DMS114 treated with DMSO at 0.1 percent for 48 hours (cell line): Measurements from ENCODE around the gene APBB2.
"Not testable (repeated sequence)": the region's sequence is repeated elsewhere in the genome, so short reads cannot be mapped to it uniquely, and the experiment has no call there.

Experiments
- DNase-seq: peaks from one replicate; lab custom pipeline; 2025; ENCODE audit not compliant: unreplicated experiment; lab: John Stamatoyannopoulos, UW

The APBB2 gene

GRCh38 chr4:41160012-41160789 is 54.1 kb downstream of the APBB2 start:
- no peak for DNase-seq

- no peak for DNase-seq
Observed at GRCh38 chr4:41158756-41159155, 55.6 kb downstream of the APBB2 start.

DNA sequence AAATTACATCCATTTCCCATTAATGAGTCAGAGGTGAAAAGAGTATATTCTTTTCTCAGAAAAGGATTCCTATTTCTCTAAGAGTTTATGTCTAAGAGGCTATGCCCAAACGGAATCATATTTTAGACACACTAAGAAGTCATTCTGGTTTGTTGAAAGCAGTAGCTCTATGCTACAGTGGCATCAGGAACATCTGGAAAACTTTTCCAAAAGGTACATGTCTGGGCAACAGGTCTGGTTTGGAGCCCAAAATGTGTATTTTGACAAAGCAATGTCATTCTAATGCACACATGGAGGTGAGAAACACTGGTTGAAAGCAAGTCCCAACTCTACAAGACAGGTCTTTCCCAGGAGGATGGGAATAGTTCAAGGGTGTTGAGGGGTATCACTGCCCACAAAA is 56.1 kb downstream of the APBB2 start:
- DNase-seq = no peak

GRCh38 chr4:41157009-41157408 is 57.3 kb downstream of the APBB2 start:
- DNase-seq = no peak

DNA sequence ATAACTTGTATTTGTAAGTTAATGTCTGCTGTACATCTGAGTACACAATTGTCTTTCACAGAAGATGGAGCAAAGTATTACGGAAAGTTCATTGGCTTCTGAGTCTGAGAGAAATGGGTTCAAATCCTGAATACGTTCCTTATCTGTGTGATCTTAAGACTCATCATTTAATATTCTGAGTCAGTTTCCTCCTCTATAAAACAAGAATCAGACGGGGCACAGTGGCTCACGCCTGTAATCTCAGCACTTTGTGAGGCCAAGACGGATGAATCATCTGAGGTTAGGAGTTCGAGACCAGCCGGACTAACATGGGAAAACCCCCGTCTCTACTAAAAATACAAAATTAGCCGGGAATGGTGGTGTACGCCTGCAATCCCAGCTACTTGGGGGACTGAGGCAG is 57.8 kb downstream of the APBB2 start:
- DNase-seq = no peak

GRCh38 chr4:41155194-41155830 is 59.0 kb downstream of the APBB2 start:
- DNase-seq = no peak

GRCh38 chr4:41154814-41155177 is 59.5 kb downstream of the APBB2 start:
- no peak for DNase-seq

DNA sequence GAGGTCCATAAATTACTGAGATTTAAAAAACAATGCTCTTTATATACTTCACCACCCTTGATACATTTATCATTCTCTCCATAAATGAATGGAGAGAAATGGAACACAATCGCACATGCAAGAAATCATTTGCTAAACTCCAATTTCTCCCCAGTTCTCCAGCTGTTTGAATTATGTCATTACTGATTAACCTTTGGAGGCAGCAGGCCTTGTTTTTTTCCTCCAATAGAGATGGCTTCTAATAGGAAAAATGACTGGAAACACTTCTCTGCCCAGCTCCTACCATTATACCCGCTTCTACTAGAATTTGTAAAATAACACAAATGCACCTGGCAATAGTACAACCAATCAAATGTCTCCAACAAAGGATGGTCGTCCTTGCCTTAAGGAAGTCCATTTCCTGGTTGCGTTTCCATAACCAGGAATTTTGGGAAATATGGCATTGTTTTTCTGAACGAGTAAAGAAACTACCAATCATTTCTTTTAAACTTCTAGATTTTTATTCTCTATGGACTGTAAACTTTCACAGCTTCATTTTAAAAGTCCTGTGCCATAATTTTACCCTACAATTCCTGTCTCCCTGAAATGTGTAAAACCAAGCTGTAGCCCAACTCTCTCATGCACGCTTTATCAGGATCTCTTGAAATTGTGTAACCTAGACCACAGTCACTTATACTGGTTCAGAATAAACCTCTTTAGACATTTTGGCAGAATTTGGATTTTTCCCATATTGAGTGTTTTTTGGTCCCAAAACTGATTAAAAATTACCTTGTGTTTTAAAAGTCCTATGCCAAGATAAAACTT is 60.1 kb downstream of the APBB2 start:
- DNase-seq = no peak

GRCh38 chr4:41150401-41150800 is 63.9 kb downstream of the APBB2 start:
- DNase-seq = no peak

DNA sequence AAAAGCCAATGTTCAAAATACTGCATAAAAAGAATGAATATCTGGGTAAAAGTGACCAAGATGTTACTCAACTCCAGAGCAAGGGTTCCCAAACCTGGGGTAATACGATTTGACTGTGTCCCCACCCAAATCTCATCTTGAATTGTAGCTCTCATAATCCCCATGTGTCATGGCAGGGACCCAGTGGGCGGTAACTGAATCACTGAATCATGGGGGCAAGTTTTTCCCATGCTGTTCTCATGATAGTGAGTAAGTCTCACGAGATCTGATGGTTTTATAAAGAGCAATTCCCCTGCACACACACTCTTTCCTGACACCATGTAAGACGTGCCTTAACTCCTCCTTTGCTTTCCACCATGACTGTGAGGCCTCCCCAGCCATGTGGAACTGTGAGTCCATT is 64.8 kb downstream of the APBB2 start:
- DNase-seq = not testable (repeated sequence)

GRCh38 chr4:41148931-41149330 is 65.4 kb downstream of the APBB2 start:
- DNase-seq = no peak

DNA sequence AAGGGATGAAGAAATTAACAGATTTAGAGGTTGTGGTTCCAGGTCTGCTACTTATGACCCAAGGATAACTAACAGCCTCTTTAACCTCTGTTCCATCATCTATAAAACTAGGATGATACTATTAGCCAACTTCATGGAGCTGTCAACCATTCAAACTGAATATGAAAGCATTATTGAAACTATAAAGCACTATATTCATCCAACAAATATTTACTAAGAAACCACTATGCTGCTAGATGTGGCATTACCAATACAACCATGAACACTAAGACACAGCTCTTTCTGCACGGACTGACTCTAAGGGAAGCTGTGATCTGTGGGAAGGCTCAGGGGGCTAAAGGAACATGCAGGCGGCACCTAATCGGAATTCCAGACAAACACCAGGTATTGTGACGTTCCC is 66.0 kb downstream of the APBB2 start:
- DNase-seq = no peak

DNA sequence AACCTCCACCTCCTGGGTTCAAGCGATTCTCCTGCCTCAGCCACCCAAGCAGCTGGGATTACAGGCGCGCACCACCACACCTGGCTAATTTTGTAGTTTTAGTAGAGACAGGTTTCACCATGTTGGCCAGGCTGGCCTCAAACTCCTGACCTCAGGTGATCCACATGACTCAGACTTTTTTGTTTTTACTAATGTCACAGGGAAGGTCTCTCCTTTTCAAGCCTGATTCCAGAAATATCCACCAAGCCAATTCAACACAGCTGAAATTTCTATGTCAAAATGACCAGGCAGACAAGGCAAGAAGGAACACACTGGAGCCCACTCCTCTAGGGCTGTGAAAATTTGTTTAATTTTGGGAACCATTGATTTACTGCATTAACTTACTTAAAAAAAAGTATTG is 66.8 kb downstream of the APBB2 start:
- DNase-seq = not testable (repeated sequence)

DNA sequence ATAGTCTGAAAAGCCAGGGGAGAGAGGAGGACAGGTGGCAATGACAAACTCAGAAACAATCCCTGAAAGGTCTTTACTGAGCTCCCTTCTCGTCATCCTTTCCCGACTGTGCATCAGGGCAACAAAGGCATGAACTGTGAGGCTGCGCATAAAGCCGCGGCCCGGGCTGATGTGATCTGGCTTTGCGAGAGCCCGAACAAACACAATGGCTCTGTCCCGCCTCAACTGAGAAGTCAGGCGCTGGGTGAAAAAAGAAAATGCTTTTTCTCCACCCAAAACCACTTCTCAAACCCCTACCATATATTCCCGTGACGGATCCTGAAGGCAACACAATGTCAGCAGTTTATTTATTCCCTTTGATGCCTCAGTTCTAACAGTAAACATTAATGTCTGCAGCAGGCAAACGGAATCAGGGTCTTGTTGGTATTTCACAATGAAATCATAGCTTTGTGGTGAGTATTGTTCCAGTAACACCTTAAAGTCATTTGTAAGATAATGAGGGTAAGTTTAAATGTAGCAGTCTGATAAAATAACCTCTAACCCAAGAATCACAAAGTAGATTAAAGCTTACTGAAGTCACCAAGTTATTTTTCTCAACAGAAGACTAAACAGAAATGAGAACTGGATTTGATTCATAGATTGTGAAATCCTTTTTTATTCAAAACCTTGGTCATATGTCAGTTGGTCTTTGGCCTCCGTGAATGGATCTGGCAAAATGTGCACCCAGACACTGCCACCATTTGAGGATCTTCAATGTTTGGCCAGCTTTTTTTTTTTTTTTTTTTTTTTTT is 67.4 kb downstream of the APBB2 start:
- no peak for DNase-seq

- DNase-seq = no peak
Observed at GRCh38 chr4:41146196-41146595, 68.1 kb downstream of the APBB2 start.

DNA sequence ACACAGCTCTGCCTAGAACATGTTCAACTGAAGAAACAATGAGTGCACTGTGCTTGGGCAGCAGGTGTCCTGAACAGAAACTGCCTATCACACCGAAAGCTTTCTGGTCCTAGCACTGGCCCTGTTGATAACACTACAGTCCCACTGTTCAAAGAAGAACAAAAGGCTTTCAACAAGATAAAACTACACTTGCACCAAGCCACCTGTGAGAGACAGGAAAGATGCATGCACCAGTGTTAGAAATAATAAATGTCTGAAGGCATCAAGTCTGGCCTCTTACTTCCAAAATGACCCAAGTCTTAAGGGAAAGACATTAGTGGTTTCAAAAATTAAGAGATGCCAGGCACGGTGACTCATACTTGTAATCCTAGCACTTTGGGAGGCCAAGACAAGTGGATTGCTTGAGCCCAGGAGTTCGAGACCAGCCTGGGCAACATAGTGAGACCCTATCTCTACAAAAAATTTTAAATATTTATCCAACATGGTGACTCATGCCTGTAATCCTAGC is 68.7 kb downstream of the APBB2 start:
- no peak for DNase-seq

DNA sequence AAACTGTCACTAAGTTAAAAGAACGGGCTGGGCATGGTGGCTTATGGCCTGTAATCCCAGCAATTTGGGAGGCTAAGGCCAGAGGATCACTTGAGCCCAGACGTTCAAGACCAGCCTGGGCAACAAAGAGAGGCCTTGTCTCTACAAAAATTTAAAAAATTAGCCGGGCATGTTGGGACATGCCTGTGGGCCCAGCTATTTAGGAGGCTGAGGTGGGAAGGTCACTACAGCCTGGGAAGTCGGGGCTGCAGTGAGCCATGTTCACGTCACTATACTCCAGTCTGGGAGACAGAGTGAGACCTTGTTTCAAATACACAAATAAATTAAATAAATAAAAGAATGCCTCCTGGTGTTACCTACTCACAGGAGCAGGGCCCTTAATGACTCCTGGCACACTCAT is 69.5 kb downstream of the APBB2 start:
- DNase-seq = no peak

DNA sequence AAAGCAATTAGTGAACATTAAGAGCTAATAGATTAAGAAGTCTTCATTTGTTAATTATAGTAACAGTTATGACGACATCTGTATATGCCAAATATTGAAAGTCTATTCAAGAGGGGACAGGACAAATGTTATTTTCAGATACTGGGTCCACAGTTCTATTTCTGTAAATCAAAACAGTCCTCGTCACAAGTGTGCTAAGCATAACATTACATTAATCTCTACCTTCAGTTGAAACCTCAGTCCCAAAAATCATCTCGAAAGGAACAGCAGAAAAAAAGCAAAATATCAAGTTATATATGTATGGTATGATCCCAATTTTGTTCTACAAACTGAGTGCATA is 70.3 kb downstream of the APBB2 start:
- no peak for DNase-seq

DNA sequence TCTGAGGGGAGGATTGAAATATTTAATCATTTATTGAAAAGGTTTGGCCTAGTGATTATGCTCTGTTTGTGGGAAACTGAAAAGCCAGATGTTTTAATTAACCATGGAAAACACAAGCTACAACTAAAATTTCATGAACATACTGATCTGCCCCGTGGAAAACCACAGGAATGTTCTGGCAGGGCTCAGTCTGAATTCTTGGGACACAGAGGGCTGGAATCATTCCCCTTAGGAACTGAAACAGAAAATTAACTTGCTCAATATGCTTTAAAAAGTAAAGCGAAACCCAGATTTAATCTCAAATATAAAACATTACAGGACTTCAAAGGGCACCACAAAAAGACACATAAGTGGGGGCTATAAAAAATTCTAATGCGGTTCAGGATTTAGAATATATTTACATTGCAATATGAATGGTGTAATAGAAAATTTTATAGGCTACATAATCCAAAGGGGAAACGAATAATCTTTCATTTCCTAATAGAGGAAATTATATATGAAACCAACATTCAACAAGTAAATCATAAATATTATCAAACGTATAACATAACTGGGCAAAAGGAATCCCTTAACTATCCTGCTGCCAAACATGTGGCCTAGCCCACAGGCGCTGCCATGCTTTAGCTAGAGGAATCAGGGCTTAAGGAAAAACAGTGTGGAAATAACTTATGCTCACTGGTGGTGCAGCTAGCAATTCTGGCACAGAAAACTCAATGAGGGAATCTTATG is 70.9 kb downstream of the APBB2 start:
- no peak for DNase-seq
